Measurements from ENCODE around the gene UNC5A.

Gene UNC5A

DNA sequence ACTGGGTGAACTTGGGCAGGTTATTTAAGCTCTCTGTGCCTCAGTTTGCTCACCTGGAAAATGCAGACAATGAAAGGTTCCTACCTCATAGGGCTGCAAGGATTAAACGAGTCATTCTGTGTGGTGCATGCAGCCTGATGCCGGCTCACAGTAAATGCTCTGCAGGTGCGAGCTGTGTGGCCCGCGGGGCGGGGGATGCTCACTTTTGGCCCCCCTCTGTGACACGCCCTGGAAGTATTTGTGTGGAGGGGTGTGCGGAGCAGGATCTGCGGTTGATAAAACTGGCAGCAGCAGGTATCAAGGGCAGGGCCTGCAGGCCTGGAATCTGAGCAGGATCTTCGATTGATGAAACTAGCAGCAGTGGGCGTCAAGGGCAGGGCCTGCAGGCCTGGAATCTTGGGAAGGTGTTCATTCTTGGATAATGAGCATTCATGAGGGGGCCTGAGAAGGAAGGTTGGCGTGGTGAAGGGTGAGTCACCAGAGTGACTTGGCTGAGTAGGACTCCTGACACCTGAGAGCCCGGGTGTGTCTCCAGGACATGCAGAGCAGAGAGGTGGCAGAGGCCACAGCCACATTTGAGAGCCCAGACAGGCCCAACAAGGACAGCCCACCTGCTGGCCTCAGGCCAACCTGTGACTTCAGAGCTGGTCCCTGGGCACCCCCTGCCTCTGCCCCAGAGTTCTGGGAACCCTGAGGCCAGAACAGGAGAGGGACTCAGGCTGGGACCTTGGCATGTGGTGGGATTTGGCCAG, 11.9 kb downstream of the UNC5A start:
- DNase-seq, result no peak

DNA sequence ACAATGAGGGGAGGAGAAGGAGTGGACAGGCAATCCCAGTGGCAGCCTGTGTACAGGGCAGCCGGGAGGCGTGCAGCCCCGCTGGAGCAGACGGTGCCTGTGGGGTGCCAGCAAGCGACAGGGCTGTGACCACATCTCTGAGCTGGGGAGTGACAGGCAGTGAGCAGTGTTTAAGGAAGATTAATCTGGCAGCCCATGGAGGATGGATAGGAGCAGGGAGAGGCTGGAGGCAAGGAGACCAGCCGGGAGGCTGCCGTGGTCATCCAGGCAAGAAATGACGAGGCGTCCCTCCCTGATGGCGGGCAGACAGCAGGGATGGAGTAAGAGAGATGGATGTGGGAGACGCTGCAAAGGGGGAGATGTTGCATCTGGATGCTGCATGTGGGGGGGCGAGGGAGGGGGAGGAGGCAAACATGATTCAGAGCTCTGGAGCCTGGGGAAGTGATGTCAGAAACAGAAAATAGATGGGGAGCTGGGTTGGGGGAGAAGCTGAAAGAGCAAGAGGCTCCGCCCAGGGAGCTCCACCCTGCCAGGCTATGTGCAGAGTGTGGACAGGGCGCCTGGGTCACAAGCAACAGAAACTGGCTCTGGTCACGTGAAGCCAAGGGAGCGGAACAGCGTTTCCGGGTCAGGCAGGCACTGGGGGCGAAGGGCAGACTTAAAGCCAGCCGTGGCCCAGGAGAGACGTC, 12.6 kb downstream of the UNC5A start:
- DNase-seq, result no peak

DNA sequence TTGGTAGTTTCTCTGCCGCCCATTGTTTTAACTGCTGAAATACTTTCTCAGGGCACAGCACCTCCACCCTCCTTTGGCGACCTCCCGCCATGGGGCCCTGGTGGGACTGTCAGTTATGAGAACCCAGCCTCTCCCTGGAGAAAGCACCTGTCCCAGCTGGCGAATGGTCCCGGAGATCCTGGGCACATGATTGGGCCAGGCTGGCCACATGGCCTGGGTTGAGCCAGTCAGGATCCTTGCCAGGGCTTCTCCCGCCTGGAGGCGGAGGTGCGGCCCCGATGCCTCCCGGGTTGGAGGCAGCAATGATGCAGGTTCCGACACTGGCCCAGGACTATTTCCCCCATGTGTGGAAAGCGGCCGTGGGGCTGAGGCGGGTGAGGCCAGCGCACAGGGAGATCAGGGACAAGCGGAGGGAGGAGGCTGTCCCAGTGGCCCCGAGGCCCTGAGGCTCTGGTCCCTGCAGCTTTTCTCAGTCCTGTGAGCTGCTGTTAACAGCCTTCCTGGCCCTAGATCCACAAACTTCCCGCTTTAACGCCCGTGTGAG, 13.6 kb downstream of the UNC5A start:
- DNase-seq, result no peak

DNA sequence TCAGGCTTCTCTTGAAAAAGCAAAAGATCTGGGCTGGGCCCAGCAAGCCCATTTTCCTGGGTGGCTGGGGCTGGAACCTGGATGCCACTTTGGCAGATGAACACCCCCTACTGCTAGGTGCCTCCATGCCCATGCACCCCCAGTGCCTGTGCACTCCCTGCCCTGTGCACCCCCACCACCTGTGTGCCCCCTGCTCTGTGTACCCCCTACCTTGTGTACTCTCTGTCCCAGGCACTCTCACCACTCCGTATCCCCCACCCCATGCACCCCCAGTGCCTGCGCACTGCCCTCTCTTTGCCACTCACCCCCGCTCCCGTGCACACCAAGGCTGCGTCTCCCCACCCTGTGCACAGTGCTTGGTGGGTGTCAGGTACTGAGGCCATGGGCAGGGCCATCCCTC, 14.2 kb downstream of the UNC5A start:
- DNase-seq, result no peak

DNA sequence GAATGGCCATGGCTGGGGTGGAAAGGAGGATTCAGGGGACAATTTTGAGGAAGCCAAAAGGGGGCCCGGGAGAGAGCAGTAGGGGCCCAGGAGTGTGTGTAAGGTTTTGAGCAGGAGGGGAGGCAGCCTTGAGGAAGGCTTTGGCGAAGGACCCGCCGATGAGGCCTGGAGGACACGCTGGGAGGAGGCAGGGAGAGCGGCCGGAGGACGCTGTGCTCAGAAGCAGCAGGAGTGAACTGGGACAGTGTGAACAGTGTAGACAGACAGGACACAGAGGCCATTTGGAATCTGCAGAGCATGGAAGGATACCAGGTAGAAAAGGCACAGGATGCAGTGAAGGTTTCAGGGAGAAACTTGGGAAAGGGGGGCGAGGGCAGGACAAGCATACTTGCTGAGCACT, 14.9 kb downstream of the UNC5A start:
- DNase-seq, result no peak

DNA sequence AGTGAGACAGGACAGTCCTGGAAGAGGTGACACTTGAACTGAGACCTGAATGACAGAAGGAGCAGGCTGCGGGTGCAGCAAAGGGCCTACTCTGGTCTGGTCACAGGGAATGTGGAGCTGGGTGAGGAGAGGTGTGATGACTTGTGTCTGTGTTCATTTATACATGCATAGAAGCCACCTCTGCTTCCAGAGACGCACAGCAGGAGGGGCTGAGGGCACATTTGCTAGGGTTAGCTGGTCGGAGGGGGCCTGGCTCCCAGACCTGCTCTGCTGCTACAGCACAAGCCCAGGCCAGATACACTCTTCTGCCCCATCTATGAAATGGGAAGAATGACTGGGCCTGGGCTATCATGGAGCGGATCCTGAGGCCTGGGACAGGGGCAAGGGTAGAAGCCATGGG, 15.6 kb downstream of the UNC5A start:
- no peak for DNase-seq

DNA sequence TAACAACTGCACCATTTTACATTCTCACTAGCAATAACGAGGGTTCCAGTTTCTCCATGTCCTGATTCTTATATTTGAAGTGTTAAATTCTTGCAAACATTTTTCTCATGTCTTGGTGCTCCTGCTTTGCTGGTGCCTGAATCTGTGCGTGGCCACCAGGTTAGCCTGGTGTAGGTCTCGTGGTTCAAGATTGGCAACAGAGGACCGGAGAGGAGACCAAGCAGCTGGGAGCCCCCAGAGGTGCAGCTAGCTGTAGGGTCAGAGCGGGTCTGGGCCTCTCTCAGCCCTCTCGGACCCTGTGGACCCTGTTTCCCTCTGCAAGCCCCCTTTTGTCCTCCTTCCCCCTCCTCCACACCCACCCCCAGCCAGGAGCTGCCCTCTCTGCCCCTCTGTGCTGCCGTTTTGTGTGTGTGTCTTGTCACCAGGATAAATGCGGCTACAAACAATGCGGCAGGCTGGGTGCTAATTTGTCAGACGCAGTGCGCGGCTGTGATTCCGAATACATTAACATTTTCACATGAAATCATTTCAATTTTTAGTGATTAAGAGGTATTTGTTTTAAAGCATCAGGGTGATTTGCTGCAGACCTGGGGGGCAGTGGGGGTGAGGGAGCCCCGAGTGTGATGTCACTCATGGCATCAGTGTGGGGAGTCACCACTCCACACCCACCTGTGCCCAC, 17.5 kb downstream of the UNC5A start:
- DNase-seq, result no peak

DNA sequence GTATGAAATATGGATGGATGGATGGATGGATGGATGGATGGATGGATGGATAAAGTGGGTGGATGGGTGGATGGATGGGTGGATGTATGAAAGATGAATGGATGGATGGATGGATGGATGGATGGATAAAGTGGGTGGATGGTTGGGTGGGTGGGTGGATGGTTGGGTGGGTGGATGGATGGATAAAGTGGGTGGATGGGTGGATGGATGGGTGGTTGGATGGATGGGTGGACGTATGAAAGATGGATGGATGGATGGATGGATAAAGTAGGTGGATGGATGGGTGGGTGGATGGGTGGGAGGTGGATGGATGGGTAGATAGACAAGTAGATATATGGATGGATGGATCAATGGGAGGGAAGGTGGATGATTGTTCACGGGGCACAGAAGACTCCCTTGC, 19.0 kb downstream of the UNC5A start:
- DNase-seq, result no peak

DNA sequence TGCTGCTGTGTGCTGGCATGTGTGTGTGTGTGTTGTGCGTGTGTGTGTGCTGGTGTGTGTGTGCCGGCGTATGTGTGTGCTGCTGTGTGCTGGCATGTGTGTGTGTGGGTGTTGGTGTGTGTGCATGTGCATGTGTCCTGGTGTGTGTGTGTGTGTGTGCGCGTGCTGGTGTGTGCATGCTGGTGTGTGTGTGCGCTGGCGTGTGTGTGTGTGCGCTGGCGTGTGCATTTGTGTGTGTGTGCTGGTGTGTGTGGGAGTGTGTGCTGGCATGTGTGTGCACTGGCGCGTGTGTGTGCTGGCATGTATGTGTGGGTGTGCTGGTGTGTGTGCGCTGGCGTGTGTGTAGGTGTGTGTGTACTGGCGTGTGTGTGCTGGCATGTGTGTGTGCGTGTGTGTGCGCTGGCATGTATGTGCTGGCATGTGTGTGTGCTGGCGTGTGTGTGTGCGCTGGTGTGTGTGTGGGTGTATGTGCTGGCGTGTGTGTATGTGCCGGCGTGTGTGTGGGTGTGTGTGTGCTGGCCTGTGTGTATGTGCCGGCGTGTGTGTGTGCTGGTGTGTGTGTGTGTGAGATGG, 20.1 kb downstream of the UNC5A start:
- DNase-seq, result no peak

DNA sequence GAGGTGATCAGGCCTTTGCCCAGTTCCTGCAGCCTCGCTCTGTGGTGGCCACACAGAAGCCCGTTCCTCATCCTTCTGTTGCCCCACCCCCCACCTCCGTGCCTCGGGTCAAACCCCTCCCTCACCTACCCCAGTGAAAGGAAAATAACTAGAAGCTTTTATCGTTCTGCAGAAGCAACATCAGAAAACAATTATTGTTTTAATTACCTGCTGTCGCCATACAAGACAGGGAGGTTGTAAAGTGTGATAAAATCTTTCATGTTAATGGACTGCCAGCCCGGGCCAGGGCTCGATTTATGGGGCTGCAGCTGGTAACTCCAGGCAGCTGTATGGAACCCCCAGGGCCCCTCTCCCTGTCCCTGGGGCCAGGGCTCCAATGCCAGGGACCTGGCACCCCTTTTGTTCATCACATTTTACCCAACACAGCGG, 20.6 kb downstream of the UNC5A start:
- peak; percentile 37 for DNase-seq

DNA sequence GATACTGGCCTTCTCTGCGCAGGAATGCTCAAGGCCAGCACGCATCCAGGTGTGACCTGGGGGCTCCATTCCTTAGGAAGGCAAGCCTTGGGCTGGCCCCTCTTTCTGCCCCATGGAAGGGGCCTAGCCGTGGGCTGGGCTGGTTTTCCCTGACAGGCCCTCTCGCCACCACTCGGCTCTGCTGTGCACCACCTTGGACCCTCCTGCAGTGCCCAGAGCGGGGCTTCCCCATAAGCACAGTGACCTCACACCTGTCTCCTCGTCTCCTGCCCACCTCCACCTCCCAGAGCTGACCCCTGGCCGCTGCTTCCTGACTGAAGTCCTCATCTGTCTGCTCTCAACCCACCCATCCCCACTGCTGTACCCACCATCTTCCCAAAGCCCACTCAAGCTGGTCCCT, 21.1 kb downstream of the UNC5A start:
- no peak for DNase-seq

DNA sequence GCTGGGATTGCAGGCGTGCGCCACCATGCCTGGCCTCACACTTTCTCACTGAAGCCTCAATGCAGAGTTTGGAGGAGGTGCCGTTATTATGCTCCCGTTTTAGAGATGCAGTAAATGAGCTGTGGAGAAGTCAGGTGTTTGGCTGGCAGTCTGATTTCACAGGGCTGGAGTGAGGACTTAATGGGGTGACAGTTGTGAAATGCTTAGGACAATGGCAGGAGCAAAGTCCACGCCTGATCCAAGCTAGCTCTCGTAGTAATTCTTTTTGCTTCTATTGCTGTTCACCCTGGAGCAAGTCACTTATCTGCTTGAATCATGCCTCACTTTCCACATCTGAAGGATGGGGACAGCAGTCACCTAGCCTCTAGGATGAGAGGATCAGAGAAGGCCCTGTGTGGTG, 21.8 kb downstream of the UNC5A start:
- DNase-seq, result no peak

DNA sequence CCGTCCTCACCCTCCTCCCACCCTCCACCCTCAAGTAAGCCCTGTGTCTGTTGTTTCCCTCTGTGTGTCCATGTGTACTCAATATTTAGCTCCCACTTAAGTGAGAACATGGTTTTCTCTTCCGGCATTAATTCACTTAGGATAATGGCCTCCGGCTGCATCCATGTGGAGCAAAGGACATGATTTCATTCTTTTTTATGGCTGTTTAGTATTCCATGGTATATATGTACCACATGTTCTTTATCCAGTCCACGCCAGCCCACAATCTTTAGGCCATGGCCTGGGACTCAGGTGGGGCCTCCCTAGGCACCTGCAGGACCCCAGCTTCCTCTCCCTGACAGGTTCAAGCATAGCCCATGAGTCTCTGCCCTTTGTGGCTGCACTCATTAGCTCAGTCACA, 22.9 kb downstream of the UNC5A start:
- DNase-seq, result no peak

DNA sequence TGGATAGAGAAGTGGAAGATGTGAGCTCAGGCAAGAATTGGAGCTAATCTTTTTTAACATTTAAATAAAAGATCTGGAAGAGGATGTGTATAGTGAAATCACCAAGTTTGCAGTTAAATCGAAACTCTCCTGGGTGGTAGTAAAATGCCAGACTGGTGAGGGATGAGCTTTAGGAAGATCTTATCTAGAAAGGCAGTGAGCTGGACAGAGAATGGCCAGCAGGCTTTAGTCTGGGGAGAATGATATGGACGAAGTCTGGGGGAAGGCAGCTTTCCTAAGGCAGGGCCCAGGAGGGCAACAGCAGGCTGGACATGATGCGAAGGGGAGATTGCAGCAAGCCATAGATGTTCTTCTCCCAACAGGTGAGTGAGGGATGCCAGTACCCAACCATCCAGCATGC, 25.6 kb downstream of the UNC5A start:
- no peak for DNase-seq

DNA sequence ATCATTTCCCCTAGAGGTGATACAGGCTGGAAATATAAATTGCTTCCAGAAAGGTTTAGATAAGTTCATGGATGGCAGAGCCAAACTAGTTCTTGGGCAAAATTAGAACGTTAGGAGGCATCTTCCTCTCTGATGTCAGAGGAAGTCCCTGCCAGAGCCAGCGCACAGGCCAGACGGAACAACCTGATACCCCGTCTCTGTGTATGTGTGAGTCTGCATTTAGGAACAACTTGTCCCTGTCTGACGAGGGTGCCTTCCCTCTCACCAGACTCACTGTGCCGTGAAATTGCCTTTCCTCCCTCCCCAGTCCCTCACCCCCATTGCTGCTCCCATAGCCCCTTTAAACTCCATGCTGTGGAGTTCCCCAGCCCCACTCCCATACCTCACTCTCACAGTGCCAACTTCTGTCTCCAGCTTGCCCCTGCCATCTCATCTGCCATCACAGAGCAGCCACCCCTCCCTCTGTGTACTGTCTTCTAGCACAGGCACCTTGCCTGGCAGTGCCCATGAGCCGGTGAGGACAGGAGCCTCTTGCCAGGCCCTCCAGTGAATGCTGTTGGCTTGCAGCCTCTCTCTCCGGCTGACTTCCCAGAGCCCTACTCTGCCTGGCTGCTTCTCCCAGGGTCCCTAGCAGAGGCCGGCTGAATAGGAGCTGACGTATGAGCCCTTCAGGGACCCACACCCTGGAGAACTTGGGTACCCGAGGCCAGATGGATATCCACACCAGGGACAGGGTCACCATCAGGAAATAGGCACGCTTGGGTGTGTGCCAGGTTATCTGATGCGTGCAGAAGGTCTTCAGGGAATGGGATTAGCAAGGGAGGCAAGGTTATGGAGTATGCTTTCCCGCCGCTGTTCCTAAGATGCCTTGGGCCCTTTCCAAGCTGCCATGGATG, 26.7 kb downstream of the UNC5A start:
- no peak for DNase-seq

DNA sequence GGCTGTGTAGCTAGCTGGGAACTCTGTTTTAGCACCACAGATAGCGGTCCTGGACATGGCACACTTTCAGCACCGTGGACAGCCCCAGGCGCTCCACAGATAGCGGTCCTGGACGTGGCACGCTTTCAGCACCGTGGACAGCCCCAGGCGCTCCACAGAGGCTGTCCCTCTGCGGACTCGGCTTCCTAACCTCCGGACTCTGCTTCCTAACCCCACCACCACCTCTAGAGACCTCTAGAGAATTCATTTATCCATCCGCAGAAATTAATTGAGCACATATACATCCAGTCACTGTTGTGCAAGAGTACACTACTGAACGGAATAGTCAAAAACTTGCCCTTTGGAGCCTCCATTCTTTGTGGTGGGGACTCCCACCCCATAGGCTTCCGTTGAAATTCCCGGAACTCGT, 27.4 kb downstream of the UNC5A start:
- no peak for DNase-seq

DNA sequence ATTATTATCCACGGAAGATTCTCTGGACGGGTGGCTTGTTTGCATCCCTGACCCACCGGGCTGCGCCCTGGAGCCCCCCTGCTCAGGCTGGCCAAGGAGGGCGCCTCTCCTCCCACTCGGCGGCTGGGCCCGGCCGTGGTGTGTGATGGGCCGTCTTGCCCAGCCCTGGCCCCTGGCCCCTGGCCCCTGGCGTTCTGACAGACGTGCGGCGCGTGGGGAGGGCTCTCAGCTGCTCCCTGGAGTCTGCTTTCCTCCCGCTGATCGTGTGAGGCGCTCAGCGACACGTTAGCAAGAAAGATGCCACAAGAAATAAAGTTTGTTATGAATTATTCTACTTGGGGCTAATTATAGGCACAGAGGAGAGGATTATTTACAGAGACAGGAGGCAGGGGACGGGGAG, 33.3 kb downstream of the UNC5A start:
- DNase-seq, result no peak

DNA sequence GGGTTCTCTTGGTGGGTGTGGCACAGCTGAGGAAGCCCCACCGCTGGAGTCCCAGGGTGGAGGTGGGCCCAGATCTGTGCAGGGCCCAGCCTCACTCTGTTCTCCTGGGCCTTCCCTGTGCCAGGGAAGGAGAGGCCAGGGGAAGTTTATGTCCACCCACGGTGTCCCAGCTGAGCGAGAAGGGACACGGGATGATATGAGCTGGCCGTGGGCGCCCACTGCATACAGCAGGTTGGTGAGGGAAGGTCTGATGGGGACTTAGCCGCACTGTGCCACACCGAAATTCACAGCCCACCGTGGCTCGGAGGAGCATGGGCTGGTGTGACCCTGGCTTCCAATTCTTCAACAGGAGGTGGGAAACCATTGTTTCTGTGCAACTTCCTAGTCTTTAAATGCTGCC, 33.9 kb downstream of the UNC5A start:
- no peak for DNase-seq

DNA sequence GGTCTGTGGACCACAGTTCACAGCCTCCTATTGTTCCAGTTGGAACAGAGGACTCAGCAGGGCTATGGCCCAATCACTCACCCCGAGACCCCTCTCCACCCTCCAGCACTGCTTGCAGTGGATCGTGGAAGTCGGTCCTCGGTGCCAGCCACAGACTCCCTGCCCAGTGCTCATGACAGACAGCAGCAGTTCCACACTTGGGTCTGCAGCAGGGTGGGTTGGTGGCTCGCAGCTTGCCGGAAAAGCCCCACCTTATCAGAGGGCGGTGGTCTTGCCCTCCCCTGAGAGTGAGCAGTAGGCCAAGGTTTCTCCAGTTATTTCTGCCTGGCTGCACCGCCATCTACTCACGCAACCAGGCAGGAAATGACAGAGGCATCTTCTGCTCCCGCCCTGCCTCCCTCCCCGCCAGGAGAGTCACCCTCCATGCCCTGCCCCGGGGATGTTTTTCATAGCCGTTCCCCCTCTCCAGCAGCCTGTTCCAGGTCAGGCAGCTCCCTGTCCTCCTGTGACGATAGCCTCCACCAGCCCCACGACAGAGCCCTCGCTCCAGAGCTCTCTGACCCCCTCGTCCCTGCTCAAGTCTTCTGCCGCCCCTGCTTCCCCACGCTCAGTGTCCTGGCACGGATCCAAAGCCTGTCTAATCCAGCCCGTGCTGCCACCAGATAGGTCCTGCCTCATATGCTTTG, 34.5 kb downstream of the UNC5A start:
- DNase-seq, result no peak

DNA sequence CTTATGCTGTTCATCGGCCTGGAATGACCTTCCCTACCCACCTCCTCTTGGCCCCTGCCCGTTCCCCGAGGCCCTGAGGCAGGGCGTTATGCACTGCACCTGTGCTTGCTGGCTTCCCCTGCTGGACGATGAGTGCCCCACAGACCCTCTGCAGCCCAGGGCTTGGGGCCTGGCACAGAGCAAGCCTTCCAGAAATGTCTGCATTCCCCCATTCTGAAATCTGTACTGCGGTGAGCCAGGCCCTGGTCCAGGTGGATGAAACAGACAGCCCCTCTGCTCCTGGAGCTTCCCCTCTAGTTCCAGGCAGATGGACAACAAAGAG, 35.0 kb downstream of the UNC5A start:
- no peak for DNase-seq

DNA sequence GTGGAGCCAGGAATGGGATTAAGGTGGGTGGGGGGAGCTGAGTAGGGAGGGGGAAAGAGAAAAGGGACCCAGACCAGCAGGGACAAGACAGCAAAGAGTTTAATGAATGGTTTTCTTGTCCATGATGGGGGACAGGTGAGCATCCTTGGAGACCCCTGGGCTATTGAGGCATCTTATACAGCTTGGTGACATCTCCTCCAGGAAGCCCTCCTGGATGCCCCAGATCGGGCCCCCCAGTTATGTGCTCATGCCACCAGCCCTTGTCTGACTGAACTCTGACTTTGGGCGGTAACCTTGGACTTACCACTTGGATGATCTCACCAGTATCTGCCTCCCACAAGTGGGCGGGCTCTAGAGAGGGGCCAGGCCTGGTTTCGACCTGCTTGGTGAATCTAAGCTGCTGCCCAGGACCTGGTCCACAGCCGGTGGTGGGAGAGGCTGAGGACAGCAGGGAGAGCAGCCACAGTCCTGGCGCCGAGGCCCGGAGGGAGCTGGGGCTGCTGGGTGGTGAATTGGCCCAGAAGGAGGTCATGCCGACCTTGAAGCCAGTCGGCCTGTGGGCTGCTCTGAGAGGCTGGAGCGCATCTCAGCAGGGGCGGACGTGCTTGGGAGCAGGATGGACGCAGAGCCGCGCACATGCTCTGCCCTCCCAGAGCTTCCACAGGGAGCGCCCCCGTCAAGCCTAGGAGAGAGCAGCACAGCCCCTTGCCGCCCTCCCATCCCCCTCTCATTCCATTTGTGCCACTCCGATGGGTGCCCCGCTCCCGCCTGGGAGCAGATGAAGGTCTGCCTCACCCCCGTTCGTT, 36.2 kb downstream of the UNC5A start:
- no peak for DNase-seq
